Activated CD8-positive, alpha-beta memory T cell treated with anti-CD3 and anti-CD28 coated beads, Interleukin-2, amount 50 U/mL, for 24 hours (primary cell): Measurements from ENCODE around the gene HOPX.
"Not testable (repeated sequence)": the region's sequence is repeated elsewhere in the genome, so short reads cannot be mapped to it uniquely, and the experiment has no call there.

Experiments used
- DNase-seq: peaks from one replicate; pipeline ENCODE4 v3.0.0-alpha.2; 2020; ENCODE audit errors: extremely low read depth

Gene HOPX

GRCh38 chr4:56654238-56654632 lies 26.9 kb downstream of the HOPX start:
- DNase-seq, result no peak

GRCh38 chr4:56653461-56654237 lies 27.4 kb downstream of the HOPX start:
- no peak for DNase-seq

- no peak for DNase-seq
These were observed 28.9 kb downstream of the HOPX start for GRCh38 chr4:56652196-56652595.

GRCh38 chr4:56651056-56651350 lies 30.1 kb downstream of the HOPX start:
- no peak for DNase-seq

- DNase-seq, result no peak
These were observed 30.6 kb downstream of the HOPX start for GRCh38 chr4:56650262-56651055.

GRCh38 chr4:56649445-56650261 lies 31.4 kb downstream of the HOPX start:
- DNase-seq, result no peak

GRCh38 chr4:56648824-56649151 lies 32.3 kb downstream of the HOPX start:
- no peak for DNase-seq

GRCh38 chr4:56648021-56648823 lies 32.9 kb downstream of the HOPX start:
- no peak for DNase-seq

GRCh38 chr4:56646341-56646740 lies 34.8 kb downstream of the HOPX start:
- DNase-seq, result no peak

- DNase-seq, result no peak
These were observed 37.5 kb downstream of the HOPX start for GRCh38 chr4:56643596-56643995.

- no peak for DNase-seq
These were observed 39.5 kb downstream of the HOPX start for GRCh38 chr4:56641494-56642051.

- DNase-seq, result no peak
These were observed 40.2 kb downstream of the HOPX start for GRCh38 chr4:56640621-56641493.

GRCh38 chr4:56637791-56638190 lies 43.3 kb downstream of the HOPX start:
- DNase-seq, result no peak

GRCh38 chr4:56637154-56637553 lies 43.9 kb downstream of the HOPX start:
- DNase-seq, result no peak

- DNase-seq, result not testable (repeated sequence)
These were observed 46.1 kb downstream of the HOPX start for GRCh38 chr4:56634954-56635353.

- DNase-seq, result no peak
These were observed 47.6 kb downstream of the HOPX start for GRCh38 chr4:56633486-56633885.

- no peak for DNase-seq
These were observed 50.0 kb downstream of the HOPX start for GRCh38 chr4:56630876-56631666.

GRCh38 chr4:56628592-56628991 lies 52.5 kb downstream of the HOPX start:
- DNase-seq, result no peak

GRCh38 chr4:56627985-56628384 lies 53.1 kb downstream of the HOPX start:
- DNase-seq, result no peak

GRCh38 chr4:56627375-56627774 lies 53.7 kb downstream of the HOPX start:
- no peak for DNase-seq
